Activated effector memory CD4-positive, alpha-beta T cell treated with anti-CD3 and anti-CD28 coated beads, Interleukin-2, amount 50 U/mL, for 16 hours (primary cell): Measurements from ENCODE around the gene PRKD1.
"Not testable (repeated sequence)": the region's sequence is repeated elsewhere in the genome, so short reads cannot be mapped to it uniquely, and the experiment has no call there.

ENCODE experiments used
- DNase-seq: peaks from one replicate; pipeline ENCODE4 v3.0.0-alpha.2; 2020

PRKD1 gene

GRCh38 chr14:29789475-29789874 lies 138.2 kb downstream of the PRKD1 start:
- no peak for DNase-seq

GRCh38 chr14:29788093-29788492 lies 139.6 kb downstream of the PRKD1 start:
- no peak for DNase-seq

DNA sequence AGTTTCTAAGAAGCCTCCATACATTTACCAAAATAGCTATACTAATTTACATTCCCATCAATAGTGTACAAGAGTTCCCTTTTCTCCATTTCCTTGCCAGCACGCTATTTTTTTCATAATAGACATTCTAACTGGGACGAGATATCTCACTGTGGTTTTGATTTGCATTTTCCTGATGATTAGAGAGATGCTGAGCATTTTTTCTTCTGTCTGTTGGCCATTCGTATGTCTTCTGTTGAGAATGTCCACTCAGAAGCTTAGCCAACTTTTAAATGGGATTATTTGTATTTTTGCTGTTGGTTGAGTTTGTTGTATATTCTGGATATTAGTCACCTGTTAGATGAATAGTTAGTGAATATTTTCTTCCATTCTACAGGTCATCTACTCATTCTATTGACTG lies 144.1 kb downstream of the PRKD1 start:
- DNase-seq: no peak

- DNase-seq: no peak
These were observed 145.6 kb downstream of the PRKD1 start for GRCh38 chr14:29782041-29782440.

- DNase-seq: not testable (repeated sequence)
These were observed 150.5 kb downstream of the PRKD1 start for GRCh38 chr14:29777142-29777541.

DNA sequence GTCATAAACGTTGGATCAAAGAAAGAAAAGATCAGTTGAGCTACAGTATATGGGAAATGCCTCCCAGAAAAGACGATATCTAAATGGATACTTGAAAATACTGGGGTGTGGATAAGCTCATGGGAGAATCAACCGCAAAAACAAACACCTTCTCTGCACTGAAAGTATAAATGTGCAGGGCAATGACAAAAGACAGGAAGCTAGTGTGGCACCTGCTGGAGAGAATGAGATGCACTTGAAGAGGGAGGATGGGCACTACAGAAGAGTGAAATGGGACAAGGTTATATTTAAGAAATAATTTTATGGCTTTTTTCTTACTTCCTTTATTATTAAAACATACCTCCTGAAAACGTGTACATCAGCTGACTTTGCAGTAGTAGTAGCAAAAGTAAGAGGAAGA lies 153.7 kb downstream of the PRKD1 start:
- no peak for DNase-seq

DNA sequence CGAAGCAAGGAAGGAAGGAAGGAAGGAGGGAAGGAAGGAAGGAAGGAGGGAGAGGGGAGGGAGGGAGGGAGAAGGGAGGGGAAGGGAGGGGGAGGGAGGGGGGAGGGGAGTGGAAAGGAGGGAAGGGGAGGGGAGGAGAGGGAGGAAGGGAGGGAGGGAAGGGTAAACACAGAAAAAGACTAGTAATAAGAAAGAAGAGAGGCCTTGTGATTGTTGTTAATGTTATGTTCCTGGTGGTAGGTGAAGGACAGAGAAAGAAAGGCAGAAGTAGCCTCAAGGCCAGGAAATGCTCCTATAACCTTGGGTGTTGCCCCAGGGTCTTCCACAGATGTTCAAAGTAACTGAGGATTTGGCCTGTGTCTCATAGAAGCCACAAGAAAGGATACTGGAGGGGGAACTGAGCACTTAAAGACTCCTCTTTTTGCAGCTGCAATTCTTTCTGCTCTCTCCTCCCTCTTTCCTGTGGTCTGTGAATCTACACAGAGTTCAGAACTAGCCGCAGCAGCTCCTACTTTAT lies 164.2 kb downstream of the PRKD1 start:
- no peak for DNase-seq

- DNase-seq: no peak
These were observed 167.9 kb downstream of the PRKD1 start for GRCh38 chr14:29759521-29760340.

DNA sequence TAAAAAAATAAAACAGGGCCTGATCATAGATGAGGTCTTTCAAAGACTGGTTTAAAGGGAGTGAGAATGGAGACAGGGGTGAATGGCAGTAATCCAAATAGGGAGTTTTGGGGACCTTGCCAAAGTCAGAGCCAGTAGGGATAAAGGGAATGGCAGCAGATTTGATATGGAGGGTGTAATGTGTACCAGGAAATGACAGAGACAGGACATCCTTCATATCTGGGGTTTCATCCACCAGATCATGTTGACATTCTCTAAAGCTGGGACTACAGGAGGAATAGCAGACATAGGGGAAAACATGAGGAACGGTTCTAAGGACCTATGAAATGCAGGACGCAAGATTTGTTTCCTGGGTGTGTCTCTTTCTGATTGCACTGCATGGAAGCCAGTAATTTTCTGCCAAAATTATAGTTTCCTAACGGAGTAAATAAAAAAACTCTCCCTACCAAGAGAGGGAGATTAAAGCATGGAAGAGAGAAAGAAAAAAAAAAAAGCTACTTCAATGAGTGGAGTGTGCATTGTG lies 169.9 kb downstream of the PRKD1 start:
- DNase-seq: no peak

GRCh38 chr14:29757188-29757680 lies 170.4 kb downstream of the PRKD1 start:
- no peak for DNase-seq

GRCh38 chr14:29756019-29756385 lies 171.6 kb downstream of the PRKD1 start:
- DNase-seq: no peak

GRCh38 chr14:29755311-29756018 lies 172.2 kb downstream of the PRKD1 start:
- DNase-seq: no peak

DNA sequence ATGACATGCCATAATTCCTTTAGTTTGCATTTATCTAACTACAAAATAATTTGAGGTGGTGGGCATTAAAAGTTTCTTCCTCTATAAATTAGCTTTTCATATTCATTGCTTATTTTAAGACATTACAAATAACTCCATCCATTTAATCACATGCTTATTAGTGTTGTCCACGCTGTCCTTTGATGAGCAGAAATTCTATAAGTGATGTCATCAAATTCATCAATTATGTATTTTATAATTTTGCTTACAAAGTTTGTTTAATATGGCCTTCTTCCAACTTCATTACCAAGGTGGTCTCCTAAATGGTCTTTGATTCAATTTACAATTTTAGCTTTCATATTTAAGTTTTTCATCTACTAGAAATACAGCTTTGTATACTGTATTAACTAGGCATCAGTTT lies 173.5 kb downstream of the PRKD1 start:
- no peak for DNase-seq

GRCh38 chr14:29752221-29752923 lies 175.3 kb downstream of the PRKD1 start:
- DNase-seq: no peak

- no peak for DNase-seq
These were observed 177.8 kb downstream of the PRKD1 start for GRCh38 chr14:29749829-29750228.

DNA sequence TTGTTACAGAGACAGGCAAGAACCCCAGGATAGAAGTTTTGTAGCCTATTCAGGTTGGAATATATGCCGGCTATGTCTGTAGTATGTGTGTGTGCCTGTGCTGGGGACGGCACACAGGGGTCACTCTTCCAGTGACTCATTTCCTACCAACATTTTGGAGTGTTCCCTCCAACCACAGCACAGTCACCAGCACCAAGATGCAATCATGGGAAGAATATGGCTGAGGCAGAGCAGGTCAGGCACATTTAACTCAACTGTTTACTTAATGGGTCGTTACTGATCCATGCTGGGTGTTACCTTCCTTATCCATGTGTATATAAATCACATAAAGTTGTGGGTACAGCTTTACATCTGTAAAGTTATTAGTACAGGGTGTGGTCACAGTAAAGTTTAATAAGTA lies 178.3 kb downstream of the PRKD1 start:
- no peak for DNase-seq

DNA sequence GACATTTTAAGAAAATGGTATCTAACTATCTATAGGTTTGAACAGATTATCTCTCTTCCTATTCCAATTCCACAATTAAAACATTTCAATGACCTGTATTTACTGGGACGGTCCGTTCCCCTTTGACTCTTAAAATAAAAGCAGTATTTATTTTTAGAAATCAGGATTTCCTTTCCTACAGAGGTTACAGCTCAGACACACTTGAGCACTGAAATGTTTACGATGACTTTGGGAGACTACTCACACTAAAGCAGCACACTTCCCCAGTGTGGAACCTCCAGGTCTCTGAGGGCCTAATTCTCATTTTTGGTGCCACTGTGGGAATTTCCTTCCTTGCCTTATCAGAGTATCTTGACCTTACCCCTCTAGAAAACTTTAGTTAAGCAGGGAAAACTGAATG lies 181.8 kb downstream of the PRKD1 start:
- DNase-seq: no peak

- DNase-seq: no peak
These were observed 184.1 kb downstream of the PRKD1 start for GRCh38 chr14:29743531-29743930.

GRCh38 chr14:29741909-29742401 lies 185.7 kb downstream of the PRKD1 start:
- no peak for DNase-seq

DNA sequence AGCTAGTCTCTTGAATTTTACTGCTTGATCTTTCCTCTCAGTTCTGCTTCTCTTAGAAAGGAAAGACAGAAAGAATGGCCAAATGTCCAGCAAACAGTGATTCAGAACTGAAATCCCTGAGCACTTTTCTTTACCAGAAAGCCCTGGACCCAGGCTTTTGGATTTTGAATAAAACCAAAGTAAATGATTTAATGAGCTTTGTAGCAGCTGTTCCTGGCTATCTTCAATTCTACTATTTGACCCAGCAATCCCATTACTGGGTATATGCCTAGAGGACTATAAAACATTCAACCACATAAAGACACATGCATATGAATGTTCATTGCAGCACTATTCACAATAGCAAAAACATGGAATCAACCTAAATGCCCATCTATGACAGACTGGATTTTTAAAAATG lies 187.2 kb downstream of the PRKD1 start:
- no peak for DNase-seq

DNA sequence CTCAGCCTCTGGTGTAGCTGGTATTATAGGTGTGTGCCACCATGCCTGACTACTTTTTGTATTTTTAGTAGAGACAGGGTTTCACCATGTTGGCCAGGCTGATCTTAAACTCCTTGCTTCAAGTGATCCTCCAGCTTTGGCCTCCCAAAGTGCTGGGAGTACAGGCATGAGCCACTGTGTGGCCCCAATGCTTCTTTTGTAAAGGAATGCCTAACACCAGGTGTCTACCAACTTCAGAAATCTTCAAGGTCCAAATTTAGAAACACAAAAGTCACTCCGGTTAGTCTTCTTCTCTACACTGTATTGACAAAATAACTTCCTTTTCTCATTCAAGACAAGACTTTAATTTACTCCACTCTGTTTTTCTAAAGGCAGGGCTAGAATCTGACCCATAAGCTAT lies 188.7 kb downstream of the PRKD1 start:
- no peak for DNase-seq

DNA sequence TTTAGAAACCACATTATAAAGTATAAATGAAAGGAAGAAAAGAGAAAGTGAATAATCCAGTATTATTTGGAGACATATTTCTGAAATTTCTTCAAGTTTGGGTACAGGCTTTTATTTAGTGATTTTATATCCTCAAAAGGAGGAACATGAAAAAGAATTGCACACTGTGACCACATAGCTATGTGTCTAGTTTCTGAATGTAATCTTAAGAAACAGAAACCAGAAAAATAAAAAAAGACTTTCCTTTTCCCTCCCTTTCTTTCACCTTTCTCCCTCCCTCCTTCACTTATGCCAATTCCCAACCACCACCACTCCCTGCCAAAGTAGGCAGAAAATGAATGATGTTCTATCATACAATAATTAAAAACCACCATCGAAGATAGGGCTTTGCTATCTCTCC lies 189.6 kb downstream of the PRKD1 start:
- DNase-seq: no peak

- DNase-seq: no peak
These were observed 192.2 kb downstream of the PRKD1 start for GRCh38 chr14:29735459-29735858.
